Suppressor macrophage treated with lipopolysaccharide for 4 hours (primary cell): ENCODE data around the gene COL4A4.

ENCODE experiments used
- DNase-seq: peaks from one replicate; pipeline ENCODE4 v3.0.0-alpha.2; 2020

COL4A4 gene

DNA sequence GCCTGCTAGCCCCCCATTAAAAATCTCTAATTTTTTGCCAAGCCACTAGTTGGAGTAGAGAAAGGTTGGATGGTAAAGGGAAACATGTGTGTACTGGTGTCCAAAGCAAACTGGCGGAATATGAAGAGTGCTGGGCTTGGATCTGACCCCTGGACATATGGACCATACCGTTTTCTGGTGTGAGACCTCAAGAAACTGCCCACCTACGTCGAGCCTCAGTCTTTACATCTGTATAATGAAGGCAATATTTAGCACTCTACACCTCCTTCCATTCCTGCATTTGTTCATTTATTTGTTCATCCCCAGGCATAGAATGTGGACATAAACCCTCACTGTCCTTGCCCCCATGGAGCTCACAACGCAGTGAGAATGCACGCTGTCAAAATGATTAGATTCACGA lies 185.7 kb downstream of the COL4A4 start:
- DNase-seq = no peak

GRCh38 chr2:226977775-226978190 lies 186.2 kb downstream of the COL4A4 start:
- DNase-seq = no peak

DNA sequence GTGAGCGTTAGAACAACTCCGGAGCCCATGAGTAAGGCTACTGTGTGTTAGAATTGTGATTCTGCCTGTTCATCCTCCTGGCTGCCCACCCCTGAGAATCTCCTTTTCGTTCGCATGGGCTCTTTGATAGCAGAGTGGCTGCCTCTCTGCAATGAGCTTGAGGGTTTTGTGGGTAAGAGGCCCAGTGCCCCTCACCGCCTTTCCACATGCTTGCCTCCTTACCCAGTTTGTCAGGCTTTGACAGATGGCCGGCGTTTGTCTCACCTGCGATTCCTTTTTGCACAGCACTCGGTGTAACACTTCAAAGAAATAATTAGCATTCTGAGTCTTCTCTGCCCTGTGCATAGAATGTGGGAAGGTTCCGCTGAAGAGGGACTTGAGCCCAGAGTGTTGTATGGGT lies 190.2 kb downstream of the COL4A4 start:
- DNase-seq = no peak

GRCh38 chr2:226971770-226972169 lies 192.2 kb downstream of the COL4A4 start:
- no peak for DNase-seq

DNA sequence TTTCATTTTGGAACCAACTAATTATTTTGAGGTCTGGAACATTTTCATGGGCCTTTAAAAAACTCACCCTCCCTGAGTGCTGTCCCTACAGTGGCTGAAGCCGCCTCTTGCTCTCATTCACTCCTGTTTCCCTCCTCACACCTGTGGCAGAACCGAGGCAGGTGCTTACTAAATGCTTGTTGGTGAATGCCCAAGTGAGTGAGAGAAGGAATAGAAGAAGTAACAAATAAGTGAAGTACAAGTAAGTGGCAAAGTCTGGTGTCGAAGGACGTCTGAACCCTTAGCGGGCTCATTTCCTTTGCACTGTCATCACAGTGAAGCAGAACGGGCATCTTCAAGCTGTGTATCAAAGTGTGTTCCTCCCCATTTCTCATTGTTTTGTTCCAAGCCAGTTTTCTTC lies 192.9 kb downstream of the COL4A4 start:
- DNase-seq = no peak

DNA sequence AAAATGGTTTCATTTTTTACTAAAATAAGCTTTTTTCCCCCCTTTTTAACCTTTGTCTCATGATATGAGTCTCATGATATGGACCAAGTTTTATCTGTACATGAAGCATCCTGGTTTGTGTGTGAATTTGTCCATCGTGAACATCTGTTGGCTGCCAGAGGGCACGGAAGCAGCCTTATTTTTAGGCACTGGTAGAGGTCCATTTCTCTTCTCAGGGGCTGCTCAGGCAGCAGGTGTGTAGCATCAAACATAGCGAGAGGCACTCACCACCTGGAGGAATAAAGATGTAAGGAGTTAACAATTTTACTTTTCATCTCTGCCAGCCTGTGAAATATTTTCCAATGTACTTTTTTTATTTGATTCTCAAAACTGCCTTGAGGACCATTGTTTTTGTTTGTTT lies 193.6 kb downstream of the COL4A4 start:
- DNase-seq = no peak

DNA sequence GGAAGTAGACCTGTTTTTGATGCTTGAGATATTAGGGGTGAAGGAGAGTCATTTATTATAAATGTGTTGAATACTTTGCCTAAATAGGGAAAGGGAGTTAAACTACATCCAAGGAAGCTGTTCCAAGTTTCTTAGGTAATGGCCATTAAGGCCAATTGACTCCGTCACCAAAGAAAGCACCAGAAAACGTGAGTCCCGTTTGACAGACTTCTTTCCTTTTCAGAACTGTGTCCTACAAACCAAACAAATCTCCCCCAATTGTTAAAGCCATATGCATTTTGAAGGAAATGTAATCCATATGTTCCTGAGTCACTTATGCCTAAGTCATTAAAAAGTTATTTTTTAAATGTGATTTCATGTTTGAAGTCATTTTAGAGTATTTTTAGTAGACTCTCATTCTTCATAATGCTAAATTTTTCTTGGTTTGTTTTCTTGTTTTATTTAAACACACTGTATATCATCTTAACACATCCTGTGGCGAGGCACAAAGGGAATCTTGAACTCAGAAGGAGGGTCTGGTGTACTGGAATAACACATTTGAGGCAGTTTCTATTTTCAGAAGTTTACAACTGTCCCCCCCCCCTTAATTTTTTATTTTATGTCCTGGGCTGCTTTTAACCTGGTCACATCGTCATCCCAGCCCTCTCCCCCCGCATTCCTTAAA lies 194.5 kb downstream of the COL4A4 start:
- no peak for DNase-seq

DNA sequence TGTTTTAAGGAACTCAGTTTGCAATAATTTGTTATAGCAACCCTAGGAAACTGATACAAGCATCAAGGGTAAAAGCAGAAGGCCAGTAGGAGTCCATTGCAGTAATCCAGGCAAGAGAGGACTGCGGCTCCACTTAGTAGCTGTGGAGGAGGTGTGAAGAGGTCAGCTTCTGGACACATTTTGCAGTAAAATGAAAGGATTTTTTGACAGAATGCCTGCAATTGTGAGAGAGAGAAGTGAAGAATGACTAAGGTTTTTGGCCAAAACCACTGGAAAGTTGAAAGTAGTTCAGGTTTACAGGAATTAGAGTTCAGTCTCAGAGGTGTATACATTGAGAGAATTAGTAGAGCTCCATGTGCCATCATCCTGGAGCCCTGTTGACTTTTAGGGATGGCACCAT lies 198.6 kb downstream of the COL4A4 start:
- DNase-seq = no peak

DNA sequence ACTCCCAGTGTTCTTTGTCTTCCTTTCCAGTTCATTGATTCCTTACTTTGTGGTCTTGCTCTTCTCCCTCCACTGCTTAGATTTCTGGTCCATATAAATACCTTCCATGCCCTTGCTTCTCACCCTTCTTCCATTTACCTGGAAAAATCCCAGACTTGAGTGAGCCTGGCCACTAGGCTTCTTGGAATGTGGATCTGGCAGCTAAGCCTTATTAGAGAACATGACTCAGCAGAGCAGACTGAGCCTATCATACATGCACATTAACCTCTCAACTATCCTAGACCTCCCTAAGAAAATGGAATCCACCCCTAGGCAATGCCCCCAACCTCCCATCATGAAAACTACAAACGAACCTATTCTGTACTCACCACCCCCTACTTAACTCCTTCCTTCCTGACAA lies 200.5 kb downstream of the COL4A4 start:
- DNase-seq = no peak

DNA sequence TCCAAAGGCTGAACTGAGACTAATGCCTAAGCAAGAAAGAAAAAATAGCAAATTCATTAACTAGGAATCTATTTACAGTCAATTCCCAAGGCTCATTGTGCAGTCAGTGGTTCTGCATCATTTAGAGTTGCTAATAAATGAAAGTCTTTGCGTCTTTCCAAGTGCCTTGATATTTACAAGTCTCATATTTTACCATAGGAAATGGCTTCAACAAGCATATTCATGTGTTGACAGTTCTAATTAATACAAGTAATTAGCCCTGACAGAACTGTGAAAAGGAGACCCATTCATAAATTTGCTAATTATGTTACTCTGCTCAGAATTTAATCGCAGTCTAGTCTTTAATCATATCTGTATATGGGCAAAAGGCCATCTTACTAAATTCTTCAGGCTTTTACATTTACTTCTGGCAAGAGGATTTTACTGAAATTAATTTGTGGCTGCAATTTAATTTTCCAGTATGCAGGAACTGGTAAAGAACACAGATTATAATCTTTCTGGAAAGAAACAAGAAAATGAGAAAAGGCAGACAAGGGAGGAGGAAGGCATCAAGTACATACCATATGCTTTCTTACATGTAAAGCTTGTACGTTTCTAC lies 201.7 kb downstream of the COL4A4 start:
- no peak for DNase-seq

DNA sequence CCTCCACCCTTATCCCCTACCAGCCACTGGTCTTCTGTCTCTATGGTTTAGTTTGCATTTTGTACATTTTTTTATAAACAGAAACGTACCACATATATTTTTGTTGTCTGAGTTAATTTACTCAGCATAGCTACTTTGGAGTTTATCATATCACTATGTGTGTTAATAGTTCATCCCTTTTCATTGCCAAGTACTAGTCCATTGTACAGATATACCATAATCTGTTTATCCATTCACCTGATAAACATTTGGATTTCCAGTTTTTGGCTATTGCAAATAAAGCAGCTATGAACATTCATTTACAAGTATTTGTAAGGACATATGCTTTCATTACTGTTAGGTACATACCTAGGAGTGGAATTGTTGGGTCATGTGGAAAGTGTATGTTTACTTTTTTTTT lies 204.6 kb downstream of the COL4A4 start:
- no peak for DNase-seq

DNA sequence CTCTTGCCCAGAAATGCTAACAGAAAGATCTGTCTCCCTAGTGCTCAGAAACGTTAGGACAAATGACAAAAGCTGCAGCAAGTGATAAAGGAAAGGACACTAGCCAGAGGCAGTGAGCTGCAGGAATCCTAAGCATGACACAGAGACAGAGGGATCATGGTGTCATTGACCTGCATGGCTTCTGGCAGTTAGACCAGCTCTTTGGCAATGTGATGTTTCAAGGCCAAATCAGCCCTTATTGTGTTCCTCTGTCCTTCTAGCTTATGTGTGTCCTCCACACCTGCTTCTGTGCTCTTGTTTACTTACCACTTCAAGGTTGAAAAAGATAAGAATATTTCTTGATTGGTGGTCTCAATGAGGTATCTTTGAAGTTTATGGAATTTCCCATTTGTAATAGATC lies 207.3 kb downstream of the COL4A4 start:
- DNase-seq = no peak

DNA sequence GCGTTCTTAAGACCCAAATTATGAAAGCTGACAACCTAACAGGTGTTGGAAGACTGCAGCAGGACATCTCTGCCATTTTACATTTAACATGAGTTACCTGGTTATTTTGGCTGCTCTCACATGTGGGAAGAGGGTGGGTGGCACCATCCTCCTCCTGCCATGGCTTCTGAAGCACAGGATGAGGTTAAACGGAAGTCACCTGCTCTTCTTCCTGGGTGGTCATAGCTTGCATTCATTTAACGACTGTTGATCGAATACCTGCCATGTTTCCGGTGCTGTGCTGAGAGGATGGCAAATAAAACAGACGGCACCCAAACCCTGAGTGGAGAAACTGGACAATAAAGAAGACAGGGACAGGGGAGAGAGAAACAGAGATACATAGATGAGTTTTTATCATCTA lies 210.2 kb downstream of the COL4A4 start:
- no peak for DNase-seq

- DNase-seq = no peak
Observed at GRCh38 chr2:226953206-226953605, 210.8 kb downstream of the COL4A4 start.
